SK-N-SH treated with all-trans-retinoic acid at 6 μM for 48 hours (cell line): ENCODE data around the gene EML1.

Experiments
- ATAC-seq: fragments of 200-7000 bp; cut with Tn5 transposase; 3 replicates; pipeline ENCODE4 v1.9.1; 2020; ENCODE audit warnings: mild to moderate bottlenecking, moderate library complexity
- ARNTL ChIP-seq: fragments of 450-650 bp; formaldehyde crosslinking; IDR thresholded peaks from 2 replicates; pipeline ENCODE4 v1.5.0; 2020; ENCODE audit warnings: low read depth, mild to moderate bottlenecking, moderate library complexity, borderline replicate concordance
- BACH2 ChIP-seq: fragments of 250-450 bp; sonication (Bioruptor Pico); IDR thresholded peaks from 2 replicates; pipeline ENCODE4 v1.9.0; 2021; ENCODE audit warnings: mild to moderate bottlenecking, borderline replicate concordance
- CREB5 ChIP-seq: fragments of 250-450 bp; sonication (Bioruptor Pico); IDR thresholded peaks from 2 replicates; pipeline ENCODE4 v1.5.1; 2020; ENCODE audit warnings: low read depth, mild to moderate bottlenecking, moderate library complexity
- CSDC2 ChIP-seq: fragments of 250-450 bp; sonication (Bioruptor Pico); IDR thresholded peaks from 2 replicates; pipeline ENCODE4 v1.5.0; 2020; ENCODE audit warnings: mild to moderate bottlenecking, moderate library complexity
- ESRRG ChIP-seq: fragments of 250-450 bp; sonication (Bioruptor Pico); IDR thresholded peaks from 2 replicates; pipeline ENCODE4 v1.6.1; 2021; ENCODE audit warnings: mild to moderate bottlenecking
- GLIS3 ChIP-seq: fragments of 250-450 bp; sonication (Bioruptor Pico); IDR thresholded peaks from 2 replicates; pipeline ENCODE4 v1.5.0; 2020; ENCODE audit warnings: mild to moderate bottlenecking, moderate library complexity
- ISL1 ChIP-seq: fragments of 250-450 bp; sonication (Bioruptor Pico); IDR thresholded peaks from 2 replicates; pipeline ENCODE4 v2.1.2; 2022; ENCODE audit warnings: mild to moderate bottlenecking, moderate library complexity
- OSR1 ChIP-seq: fragments of 250-450 bp; sonication (Bioruptor Pico); IDR thresholded peaks from 2 replicates; pipeline ENCODE4 v1.8.0; 2022; ENCODE audit warnings: moderate library complexity, mild to moderate bottlenecking, inconsistent platforms
- PATZ1 ChIP-seq: fragments of 250-450 bp; sonication (Bioruptor Pico); IDR thresholded peaks from 2 replicates; pipeline ENCODE4 v1.8.0; 2020; ENCODE audit warnings: mild to moderate bottlenecking, moderate library complexity, borderline replicate concordance
- POU6F1 ChIP-seq: fragments of 250-450 bp; sonication (Bioruptor Pico); IDR thresholded peaks from 2 replicates; pipeline ENCODE4 v1.8.0; 2021; ENCODE audit warnings: low read depth, mild to moderate bottlenecking, moderate library complexity, borderline replicate concordance
- PPARA ChIP-seq: fragments of 250-450 bp; sonication (Bioruptor Pico); IDR thresholded peaks from 2 replicates; pipeline ENCODE4 v1.5.0; 2020; ENCODE audit warnings: mild to moderate bottlenecking, borderline replicate concordance
- RARB ChIP-seq: fragments of 250-450 bp; sonication (Bioruptor Pico); IDR thresholded peaks from 2 replicates; pipeline ENCODE4 v1.8.0; 2021; ENCODE audit warnings: mild to moderate bottlenecking, moderate library complexity
- SNAI2 ChIP-seq: fragments of 250-450 bp; sonication (Bioruptor Pico); IDR thresholded peaks from 2 replicates; pipeline ENCODE4 v1.5.0; 2020; ENCODE audit warnings: mild to moderate bottlenecking, moderate library complexity
- TCF4 ChIP-seq: fragments of 250-450 bp; sonication (Bioruptor Pico); IDR thresholded peaks from 2 replicates; pipeline ENCODE4 v1.8.0; 2021; ENCODE audit warnings: mild to moderate bottlenecking, moderate library complexity, borderline replicate concordance
- TOX ChIP-seq: fragments of 250-450 bp; sonication (Bioruptor Pico); IDR thresholded peaks from 2 replicates; pipeline ENCODE4 v1.8.0; 2021; ENCODE audit warnings: mild to moderate bottlenecking, moderate library complexity, borderline replicate concordance
- ZC3H10 ChIP-seq: fragments of 250-450 bp; sonication (Bioruptor Pico); IDR thresholded peaks from 2 replicates; pipeline ENCODE4 v1.5.1; 2021; ENCODE audit warnings: mild to moderate bottlenecking, moderate library complexity
- ZFP3 ChIP-seq: fragments of 250-450 bp; sonication (Bioruptor Pico); IDR thresholded peaks from 2 replicates; pipeline ENCODE4 v1.5.0; 2020; ENCODE audit warnings: mild to moderate bottlenecking, moderate library complexity
- ZFP30 ChIP-seq: fragments of 450-650 bp; formaldehyde crosslinking; IDR thresholded peaks from 2 replicates; pipeline ENCODE4 v1.5.0; 2022; ENCODE audit warnings: mild to moderate bottlenecking, moderate library complexity
- ZNF565 ChIP-seq: fragments of 450-650 bp; formaldehyde crosslinking; conservative IDR thresholded peaks from 2 replicates; pipeline ENCODE4 v1.5.0; 2020; ENCODE audit warnings: low read depth, mild to moderate bottlenecking, moderate library complexity
- ZNF70 ChIP-seq: fragments of 450-650 bp; formaldehyde crosslinking; IDR thresholded peaks from 2 replicates; pipeline ENCODE4 v1.5.0; 2020; ENCODE audit warnings: mild to moderate bottlenecking, moderate library complexity

The EML1 gene

GRCh38 chr14:99971087-99971940 lies 178.1 kb downstream of the EML1 start:
- TF ChIP-seq ZNF565 (no peak), ISL1 (CRISPR knock-in tag) (no peak), ARNTL (CRISPR knock-in tag) (no peak), RARB (CRISPR knock-in tag) (no peak), TOX (no peak), TCF4 (CRISPR knock-in tag) (no peak), CSDC2 (CRISPR knock-in tag) (no peak), PATZ1 (CRISPR knock-in tag) (no peak), PPARA (CRISPR knock-in tag) (no peak), CREB5 (CRISPR knock-in tag) (no peak), POU6F1 (CRISPR knock-in tag) (no peak), BACH2 (no peak), ZC3H10 (CRISPR knock-in tag) (no peak), OSR1 (CRISPR knock-in tag) (no peak), ZFP3 (CRISPR knock-in tag) (no peak), ZFP30 (no peak), ZNF70 (no peak), SNAI2 (CRISPR knock-in tag) (no peak)
- peak; percentile 71 for ATAC-seq

GRCh38 chr14:99971941-99972747 lies 178.9 kb downstream of the EML1 start:
- ATAC-seq, result no peak
- TF ChIP-seq GLIS3 (CRISPR knock-in tag), result no peak
- TF ChIP-seq ISL1 (CRISPR knock-in tag), result no peak
- TF ChIP-seq BACH2, result no peak
- no peak for TF ChIP-seq POU6F1 (CRISPR knock-in tag)
- TF ChIP-seq CREB5 (CRISPR knock-in tag), result no peak
- TF ChIP-seq ARNTL (CRISPR knock-in tag), result no peak
- no peak for TF ChIP-seq ZC3H10 (CRISPR knock-in tag)
- TF ChIP-seq PPARA (CRISPR knock-in tag), result no peak
- no peak for TF ChIP-seq RARB (CRISPR knock-in tag)
- TF ChIP-seq SNAI2 (CRISPR knock-in tag), result no peak
- TF ChIP-seq ESRRG (CRISPR knock-in tag), result no peak
- no peak for TF ChIP-seq CSDC2 (CRISPR knock-in tag)
- no peak for TF ChIP-seq ZFP3 (CRISPR knock-in tag)
- no peak for TF ChIP-seq TOX
- TF ChIP-seq TCF4 (CRISPR knock-in tag), result no peak
- TF ChIP-seq PATZ1 (CRISPR knock-in tag), result no peak
- TF ChIP-seq ZFP30, result no peak
- no peak for TF ChIP-seq OSR1 (CRISPR knock-in tag)
